Measurements from ENCODE around the gene LPIN1. TPM values are rescaled to one million over a fixed set of nuclear protein-coding genes. Genes with fewer than 3 reads are reported as not detected.

LPIN1 gene
- total and polyA plus RNA-seq, 2 of the 13 experiments (the other 11 are each of a cell fraction or from before 2014, with no cell fraction given): 9.7 to 19.4 TPM

DNA sequence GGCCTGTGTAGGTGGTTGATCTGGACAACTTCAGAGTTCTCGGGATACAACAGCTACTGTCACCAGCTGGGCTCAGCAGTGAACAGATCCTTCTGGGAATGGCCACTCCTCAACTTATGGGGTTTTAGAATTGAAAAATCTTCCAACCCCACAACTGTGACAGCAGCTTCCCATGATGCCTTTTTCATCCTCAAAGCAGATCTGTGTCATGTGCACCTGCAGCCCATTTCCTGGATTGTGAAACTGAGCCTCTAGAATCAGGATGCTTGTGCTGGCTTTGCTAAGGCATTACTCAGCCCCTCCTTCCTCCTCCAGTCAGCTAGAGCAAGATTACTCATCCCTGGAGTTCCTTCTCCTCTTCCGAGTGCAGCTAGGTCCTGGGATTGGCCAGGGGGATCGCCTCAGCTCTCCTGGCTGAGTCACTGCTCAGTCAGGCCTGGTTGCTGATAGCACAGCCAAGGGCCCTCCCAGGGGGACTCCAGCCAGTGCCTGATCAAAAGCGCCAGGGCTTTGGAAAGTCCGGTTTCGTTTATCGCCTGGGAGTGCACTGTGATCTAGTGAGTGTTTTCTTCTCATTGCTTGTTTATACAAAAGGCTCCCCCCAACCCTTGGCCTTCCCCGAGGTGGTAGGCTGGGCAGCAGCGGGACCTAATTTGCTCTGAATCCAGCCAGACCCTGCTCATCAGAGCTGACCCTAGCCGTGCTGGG lies 2.4 kb upstream of the LPIN1 start (continued):
- TF ChIP-seq MEIS1 (CRISPR knock-in tag; IDR thresholded peaks at IDR 0.05; ENCODE audit: borderline replicate concordance) (peak; percentile 82), NR1H2 (CRISPR knock-in tag; IDR thresholded peaks at IDR 0.05; ENCODE audit: borderline replicate concordance, low read depth) (no peak), STAG1 (CRISPR knock-in tag; IDR thresholded peaks at IDR 0.05) (no peak), ZSCAN31 (CRISPR knock-in tag; IDR thresholded peaks at IDR 0.05; ENCODE audit: low read depth) (0 out of 2 replicates have a peak, but pooled peaks have one; percentile 44), FOXM1 (CRISPR knock-in tag; IDR thresholded peaks at IDR 0.05) (no peak), MYC (CRISPR knock-in tag; IDR thresholded peaks at IDR 0.05; ENCODE audit: borderline replicate concordance) (peak; percentile 52; the same call in 1 of the 2 replicates), NFRKB (IDR thresholded peaks at IDR 0.05) (no peak), ZNF562 (CRISPR knock-in tag; IDR thresholded peaks at IDR 0.05; ENCODE audit: borderline replicate concordance) (no peak), GTF2F1 (IDR thresholded peaks at IDR 0.05; ENCODE audit: low read length) (no peak)
- TF ChIP-seq, protein P1, sequence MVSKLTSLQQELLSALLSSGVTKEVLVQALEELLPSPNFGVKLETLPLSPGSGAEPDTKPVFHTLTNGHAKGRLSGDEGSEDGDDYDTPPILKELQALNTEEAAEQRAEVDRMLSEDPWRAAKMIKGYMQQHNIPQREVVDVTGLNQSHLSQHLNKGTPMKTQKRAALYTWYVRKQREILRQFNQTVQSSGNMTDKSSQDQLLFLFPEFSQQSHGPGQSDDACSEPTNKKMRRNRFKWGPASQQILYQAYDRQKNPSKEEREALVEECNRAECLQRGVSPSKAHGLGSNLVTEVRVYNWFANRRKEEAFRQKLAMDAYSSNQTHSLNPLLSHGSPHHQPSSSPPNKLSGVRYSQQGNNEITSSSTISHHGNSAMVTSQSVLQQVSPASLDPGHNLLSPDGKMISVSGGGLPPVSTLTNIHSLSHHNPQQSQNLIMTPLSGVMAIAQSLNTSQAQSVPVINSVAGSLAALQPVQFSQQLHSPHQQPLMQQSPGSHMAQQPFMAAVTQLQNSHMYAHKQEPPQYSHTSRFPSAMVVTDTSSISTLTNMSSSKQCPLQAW (CRISPR knock-in tag; IDR thresholded peaks at IDR 0.05): peak; percentile 79
- TF ChIP-seq, protein P2, sequence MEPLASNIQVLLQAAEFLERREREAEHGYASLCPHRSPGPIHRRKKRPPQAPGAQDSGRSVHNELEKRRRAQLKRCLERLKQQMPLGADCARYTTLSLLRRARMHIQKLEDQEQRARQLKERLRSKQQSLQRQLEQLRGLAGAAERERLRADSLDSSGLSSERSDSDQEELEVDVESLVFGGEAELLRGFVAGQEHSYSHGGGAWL (CRISPR knock-in tag; IDR thresholded peaks at IDR 0.05): peak; percentile 67; the same call in 1 of the 2 replicates
- TF ChIP-seq, protein P3, sequence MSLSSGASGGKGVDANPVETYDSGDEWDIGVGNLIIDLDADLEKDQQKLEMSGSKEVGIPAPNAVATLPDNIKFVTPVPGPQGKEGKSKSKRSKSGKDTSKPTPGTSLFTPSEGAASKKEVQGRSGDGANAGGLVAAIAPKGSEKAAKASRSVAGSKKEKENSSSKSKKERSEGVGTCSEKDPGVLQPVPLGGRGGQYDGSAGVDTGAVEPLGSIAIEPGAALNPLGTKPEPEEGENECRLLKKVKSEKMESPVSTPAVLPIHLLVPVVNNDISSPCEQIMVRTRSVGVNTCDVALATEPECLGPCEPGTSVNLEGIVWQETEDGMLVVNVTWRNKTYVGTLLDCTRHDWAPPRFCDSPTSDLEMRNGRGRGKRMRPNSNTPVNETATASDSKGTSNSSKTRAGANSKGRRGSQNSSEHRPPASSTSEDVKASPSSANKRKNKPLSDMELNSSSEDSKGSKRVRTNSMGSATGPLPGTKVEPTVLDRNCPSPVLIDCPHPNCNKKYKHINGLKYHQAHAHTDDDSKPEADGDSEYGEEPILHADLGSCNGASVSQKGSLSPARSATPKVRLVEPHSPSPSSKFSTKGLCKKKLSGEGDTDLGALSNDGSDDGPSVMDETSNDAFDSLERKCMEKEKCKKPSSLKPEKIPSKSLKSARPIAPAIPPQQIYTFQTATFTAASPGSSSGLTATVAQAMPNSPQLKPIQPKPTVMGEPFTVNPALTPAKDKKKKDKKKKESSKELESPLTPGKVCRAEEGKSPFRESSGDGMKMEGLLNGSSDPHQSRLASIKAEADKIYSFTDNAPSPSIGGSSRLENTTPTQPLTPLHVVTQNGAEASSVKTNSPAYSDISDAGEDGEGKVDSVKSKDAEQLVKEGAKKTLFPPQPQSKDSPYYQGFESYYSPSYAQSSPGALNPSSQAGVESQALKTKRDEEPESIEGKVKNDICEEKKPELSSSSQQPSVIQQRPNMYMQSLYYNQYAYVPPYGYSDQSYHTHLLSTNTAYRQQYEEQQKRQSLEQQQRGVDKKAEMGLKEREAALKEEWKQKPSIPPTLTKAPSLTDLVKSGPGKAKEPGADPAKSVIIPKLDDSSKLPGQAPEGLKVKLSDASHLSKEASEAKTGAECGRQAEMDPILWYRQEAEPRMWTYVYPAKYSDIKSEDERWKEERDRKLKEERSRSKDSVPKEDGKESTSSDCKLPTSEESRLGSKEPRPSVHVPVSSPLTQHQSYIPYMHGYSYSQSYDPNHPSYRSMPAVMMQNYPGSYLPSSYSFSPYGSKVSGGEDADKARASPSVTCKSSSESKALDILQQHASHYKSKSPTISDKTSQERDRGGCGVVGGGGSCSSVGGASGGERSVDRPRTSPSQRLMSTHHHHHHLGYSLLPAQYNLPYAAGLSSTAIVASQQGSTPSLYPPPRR (CRISPR knock-in tag; IDR thresholded peaks at IDR 0.05; ENCODE audit: borderline replicate concordance): peak; percentile 73; the same call in 1 of the 2 replicates
- TF ChIP-seq, protein P4, sequence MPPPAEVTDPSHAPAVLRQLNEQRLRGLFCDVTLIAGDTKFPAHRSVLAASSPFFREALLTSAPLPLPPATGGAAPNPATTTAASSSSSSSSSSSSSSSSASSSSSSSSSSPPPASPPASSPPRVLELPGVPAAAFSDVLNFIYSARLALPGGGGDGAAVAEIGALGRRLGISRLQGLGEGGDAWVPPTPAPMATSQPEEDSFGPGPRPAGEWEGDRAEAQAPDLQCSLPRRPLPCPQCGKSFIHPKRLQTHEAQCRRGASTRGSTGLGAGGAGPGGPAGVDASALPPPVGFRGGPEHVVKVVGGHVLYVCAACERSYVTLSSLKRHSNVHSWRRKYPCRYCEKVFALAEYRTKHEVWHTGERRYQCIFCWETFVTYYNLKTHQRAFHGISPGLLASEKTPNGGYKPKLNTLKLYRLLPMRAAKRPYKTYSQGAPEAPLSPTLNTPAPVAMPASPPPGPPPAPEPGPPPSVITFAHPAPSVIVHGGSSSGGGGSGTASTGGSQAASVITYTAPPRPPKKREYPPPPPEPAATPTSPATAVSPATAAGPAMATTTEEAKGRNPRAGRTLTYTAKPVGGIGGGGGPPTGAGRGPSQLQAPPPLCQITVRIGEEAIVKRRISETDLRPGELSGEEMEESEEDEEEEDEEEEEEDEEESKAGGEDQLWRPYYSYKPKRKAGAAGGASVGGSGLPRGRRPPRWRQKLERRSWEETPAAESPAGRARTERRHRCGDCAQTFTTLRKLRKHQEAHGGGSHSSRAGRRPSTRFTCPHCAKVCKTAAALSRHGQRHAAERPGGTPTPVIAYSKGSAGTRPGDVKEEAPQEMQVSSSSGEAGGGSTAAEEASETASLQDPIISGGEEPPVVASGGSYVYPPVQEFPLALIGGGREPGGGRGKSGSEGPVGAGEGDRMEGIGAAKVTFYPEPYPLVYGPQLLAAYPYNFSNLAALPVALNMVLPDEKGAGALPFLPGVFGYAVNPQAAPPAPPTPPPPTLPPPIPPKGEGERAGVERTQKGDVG (CRISPR knock-in tag; IDR thresholded peaks at IDR 0.05; ENCODE audit: borderline replicate concordance): no peak; the same call in 1 of the 2 replicates
